ENCODE results near the gene RNF207. TPM values are rescaled to one million over a fixed set of nuclear protein-coding genes. Genes with fewer than 3 reads are reported as not detected.

Gene RNF207
- total RNA-seq: 64.0 TPM

GRCh38 chr1:6205849-6206519, at the start of gene RNF207:
TSS of gene RNF207 (plus strand) at chr1:6206119. CDS start at chr1:6206536, 417 bp downstream.

GRCh38 chr1:6180268-6180706, 25.6 kb upstream of the RNF207 start, which contains the start of gene CHD5:
TSS of gene CHD5 (minus strand) at chr1:6180321. CDS start at chr1:6180023, 298 bp downstream.

GRCh38 chr1:6199298-6200187, 6.4 kb upstream of the RNF207 start, which contains the start of gene RPL22:
TSS of gene RPL22 (minus strand) at chr1:6199595. CDS start at chr1:6199573, 22 bp downstream.

GRCh38 chr1:6243993-6244392, 38.1 kb downstream of the RNF207 start, which contains the start of gene HES3:
TSS of gene HES3 (plus strand) at chr1:6244179. CDS start at chr1:6244366, 187 bp downstream.

GRCh38 chr1:6260961-6261614, 55.2 kb downstream of the RNF207 start, which contains the start of gene GPR153:
TSS of gene GPR153 (minus strand) at chr1:6261098. CDS start at chr1:6254905, 6,193 bp downstream.

Other genes with a start within 250 kb of the RNF207 start
- 23.9 TPM for gene NPHP4, start 213.7 kb upstream of the RNF207 start, total RNA-seq
- 17.3 TPM for gene KCNAB2, start 160.2 kb upstream of the RNF207 start, total RNA-seq
- gene CHD5, start 25.8 kb upstream of the RNF207 start, total RNA-seq: 10.1 TPM
- gene RPL22, start 6.5 kb upstream of the RNF207 start, total RNA-seq: 252 TPM
- gene ICMT, start 29.8 kb downstream of the RNF207 start, total RNA-seq: 46.5 TPM
- gene HES3, start 38.1 kb downstream of the RNF207 start, total RNA-seq: not detected
- gene GPR153, start 55.0 kb downstream of the RNF207 start, total RNA-seq: 17.4 TPM
- gene ACOT7, start 187.6 kb downstream of the RNF207 start, total RNA-seq: 26.3 TPM
- 1.2 TPM for gene HES2, start 213.8 kb downstream of the RNF207 start, total RNA-seq
- gene ESPN, start 218.7 kb downstream of the RNF207 start, total RNA-seq: 27.5 TPM